HG03103 (cell line): Measurements from ENCODE around the gene MEIS1.

Experiments used
- ATAC-seq: cut with Tn5 transposase; IDR thresholded peaks from one replicate; pipeline ENCODE4 v1.9.1; 2021; ENCODE audit warnings: low read depth; ENCODE audit not compliant: unreplicated experiment

Gene MEIS1

DNA sequence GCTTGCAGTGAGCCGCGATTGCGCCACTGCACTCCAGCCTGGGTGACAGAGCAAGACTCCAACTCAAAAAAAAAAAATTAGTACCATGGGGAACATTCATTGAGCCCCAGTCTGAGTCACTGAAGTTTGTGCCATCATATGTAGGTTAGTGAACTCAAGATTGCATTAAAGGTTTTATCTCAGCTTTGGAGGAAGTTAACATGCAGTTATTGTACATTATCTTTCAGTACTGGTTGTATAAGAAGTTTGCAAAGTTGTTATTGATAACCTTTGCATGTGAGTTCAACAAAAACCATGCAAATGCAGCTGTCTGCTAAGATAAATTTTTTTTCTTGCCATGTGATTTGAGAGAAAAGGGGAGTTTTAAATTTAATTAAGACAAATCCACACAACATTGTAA lies 95.7 kb downstream of the MEIS1 start:
- ATAC-seq = no peak

GRCh38 chr2:66531155-66531554 lies 96.2 kb downstream of the MEIS1 start:
- ATAC-seq = no peak

- no peak for ATAC-seq
Measured at GRCh38 chr2:66531567-66531966, 96.6 kb downstream of the MEIS1 start.

DNA sequence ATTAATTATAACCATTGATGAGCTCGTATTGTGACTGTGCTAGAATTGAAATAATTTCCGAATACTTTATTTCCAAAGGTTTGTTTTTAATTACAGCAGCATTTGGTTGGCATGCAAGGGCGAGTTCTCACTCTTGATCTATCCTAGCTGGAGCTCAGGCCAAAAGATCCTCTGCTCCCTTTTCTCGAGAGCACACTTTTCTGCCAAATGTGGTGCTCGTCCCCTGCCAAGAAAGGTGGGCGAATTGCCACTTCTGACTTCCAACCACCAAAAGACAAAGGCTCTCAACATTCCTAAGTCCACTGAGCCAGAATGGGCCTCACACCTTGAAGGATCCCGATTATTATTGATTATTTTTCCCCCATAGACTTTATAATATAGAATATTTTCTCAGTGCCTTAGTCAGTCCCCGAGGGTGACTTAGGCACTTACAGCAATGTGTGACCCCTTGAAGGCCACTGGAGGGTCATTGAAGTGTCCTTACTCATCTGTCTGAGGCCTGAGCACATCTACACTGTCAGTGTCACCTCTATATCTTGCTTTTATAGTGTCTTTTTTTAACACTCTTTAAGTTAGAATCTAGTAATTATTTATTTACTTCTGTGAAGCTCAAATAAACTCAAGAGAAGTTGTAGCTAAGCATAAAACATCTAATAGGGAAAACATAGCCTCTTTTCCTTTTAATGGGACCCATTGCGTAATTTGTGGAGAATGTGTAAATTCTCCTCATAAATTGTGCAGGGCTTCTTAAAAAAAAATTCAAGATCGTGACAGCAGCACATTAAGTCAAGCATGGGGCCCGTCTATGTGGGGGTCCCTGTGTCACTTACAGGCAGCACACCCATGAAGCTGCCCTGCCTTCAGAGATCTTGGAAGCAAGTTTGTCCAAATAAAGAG lies 98.3 kb downstream of the MEIS1 start:
- no peak for ATAC-seq

DNA sequence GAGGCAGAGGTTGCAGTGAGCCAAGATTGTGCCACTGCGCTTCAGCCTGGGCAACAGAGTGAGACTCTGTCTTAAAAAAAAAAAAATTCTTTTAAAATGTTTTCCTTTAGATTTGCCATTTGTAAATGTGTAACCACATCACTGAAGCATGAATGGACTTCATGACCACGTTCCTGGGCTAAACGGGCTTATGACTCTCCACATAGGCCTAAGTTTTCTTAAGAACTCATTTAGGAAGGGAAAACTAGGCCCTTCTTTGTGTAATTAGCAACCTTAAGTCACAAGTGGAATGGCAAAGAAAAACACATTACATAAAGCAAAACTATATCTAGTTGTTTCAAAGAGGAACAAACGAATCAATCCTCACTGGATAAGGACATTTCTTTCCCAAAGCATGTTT lies 99.5 kb downstream of the MEIS1 start:
- ATAC-seq = no peak

GRCh38 chr2:66535574-66536289 lies 100.8 kb downstream of the MEIS1 start:
- ATAC-seq = no peak

GRCh38 chr2:66536290-66536673 lies 101.4 kb downstream of the MEIS1 start:
- ATAC-seq = no peak

GRCh38 chr2:66536997-66537396 lies 102.1 kb downstream of the MEIS1 start:
- no peak for ATAC-seq

DNA sequence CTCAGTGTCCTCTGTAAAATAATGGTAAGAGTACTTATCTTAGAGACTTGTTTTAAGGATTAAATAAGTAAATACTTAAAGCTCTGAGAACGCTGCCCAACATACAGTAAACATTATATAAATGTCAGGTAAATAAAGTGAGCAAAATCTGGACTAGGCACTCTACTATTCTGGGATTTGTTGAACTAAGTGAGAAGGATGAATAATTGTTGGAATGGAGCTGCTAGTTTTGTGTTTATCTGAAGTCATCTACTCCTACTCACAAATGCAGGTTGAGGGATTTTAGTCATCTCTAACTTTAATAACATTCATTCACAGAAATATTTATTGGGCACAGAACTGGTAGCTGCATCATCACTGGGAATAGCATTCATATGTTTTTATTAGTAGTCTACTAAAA lies 103.4 kb downstream of the MEIS1 start:
- no peak for ATAC-seq

GRCh38 chr2:66539452-66539851 lies 104.5 kb downstream of the MEIS1 start:
- ATAC-seq = no peak

DNA sequence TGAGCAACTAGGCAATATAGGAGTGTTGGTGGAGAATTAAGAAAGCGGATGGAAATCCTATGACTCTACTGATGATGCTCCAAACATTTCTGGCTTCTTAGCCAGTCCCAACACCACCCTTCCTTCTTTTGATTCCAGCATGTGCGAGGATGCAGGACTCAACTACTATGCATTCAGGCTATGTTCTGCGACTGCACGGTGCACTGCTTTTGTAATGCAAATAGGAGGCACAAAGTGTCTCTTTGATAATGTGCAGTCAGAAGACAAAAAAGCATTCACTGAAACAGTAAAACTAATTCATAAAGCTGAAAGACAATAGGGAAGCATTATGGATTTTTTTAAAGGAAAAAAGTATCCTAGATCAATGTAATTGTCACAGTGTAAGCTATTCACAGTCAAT lies 106.7 kb downstream of the MEIS1 start:
- no peak for ATAC-seq

GRCh38 chr2:66543257-66543767 lies 108.4 kb downstream of the MEIS1 start:
- ATAC-seq = no peak

- ATAC-seq = no peak
Measured at GRCh38 chr2:66544258-66544657, 109.3 kb downstream of the MEIS1 start.

GRCh38 chr2:66545258-66545657 lies 110.3 kb downstream of the MEIS1 start:
- no peak for ATAC-seq

DNA sequence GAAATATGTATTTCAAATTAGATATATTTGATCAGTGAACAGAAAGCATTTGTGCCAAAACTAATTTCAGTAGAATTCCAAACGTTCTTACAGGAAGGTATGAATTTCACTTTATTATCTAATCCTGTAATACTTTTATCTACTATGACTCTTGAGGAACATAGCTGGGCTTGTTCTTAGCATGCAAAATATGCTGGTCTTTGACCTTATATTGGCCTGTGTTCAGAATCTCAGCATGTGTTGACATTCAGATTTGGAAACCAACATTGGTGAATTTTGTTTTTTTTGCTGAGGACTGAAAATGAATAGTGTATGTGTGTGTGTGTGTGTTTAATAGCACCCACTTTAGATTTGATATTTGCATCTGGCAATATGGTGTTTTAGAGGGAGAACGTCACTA lies 112.2 kb downstream of the MEIS1 start:
- no peak for ATAC-seq

- ATAC-seq = no peak
Measured at GRCh38 chr2:66547887-66548286, 113.0 kb downstream of the MEIS1 start.

- no peak for ATAC-seq
Measured at GRCh38 chr2:66548422-66548821, 113.5 kb downstream of the MEIS1 start.

DNA sequence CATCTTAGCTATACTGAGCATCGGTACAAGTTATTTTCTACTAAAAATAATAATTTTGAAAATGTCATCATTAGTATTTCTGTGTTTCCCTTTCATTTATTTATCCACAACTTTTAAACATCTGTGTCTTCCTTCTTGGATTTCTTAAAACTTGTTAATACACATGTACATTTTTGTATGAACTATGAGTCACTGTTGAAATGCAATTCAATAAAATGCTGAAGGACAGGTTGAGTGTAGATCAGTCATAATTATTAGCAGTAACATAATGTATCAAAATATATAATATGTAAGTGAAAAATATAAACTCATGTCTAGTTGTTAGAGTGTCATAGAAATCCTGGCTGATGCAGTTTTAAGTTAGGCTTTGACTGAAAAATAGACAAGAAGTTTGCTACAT lies 115.9 kb downstream of the MEIS1 start:
- ATAC-seq = no peak

- ATAC-seq = no peak
Measured at GRCh38 chr2:66553370-66553769, 118.4 kb downstream of the MEIS1 start.

GRCh38 chr2:66555091-66555490 lies 120.2 kb downstream of the MEIS1 start:
- ATAC-seq = no peak

GRCh38 chr2:66555501-66556324 lies 120.8 kb downstream of the MEIS1 start:
- no peak for ATAC-seq
